LNCAP (cell line): ENCODE results near the gene ATRN.

ENCODE experiments used
- CTCF ChIP-seq: fragments of 450-650 bp; IDR thresholded peaks from 2 replicates; pipeline ENCODE4 v1.5.1; 2017; ENCODE audit warnings: mild to moderate bottlenecking

ATRN gene

GRCh38 chr20:3539311-3540107 lies 68.7 kb downstream of the ATRN start:
- TF ChIP-seq CTCF: no peak

GRCh38 chr20:3541887-3542721 lies 71.3 kb downstream of the ATRN start:
- no peak for TF ChIP-seq CTCF

GRCh38 chr20:3543901-3544507 lies 73.2 kb downstream of the ATRN start:
- no peak for TF ChIP-seq CTCF

GRCh38 chr20:3545401-3545925 lies 74.6 kb downstream of the ATRN start:
- no peak for TF ChIP-seq CTCF

- no peak for TF ChIP-seq CTCF
Measured at GRCh38 chr20:3547906-3548305, 77.1 kb downstream of the ATRN start.

GRCh38 chr20:3550837-3551236 lies 80.0 kb downstream of the ATRN start:
- TF ChIP-seq CTCF: no peak

GRCh38 chr20:3551681-3552434 lies 81.0 kb downstream of the ATRN start:
- no peak for TF ChIP-seq CTCF
